ENCODE measurements around the gene CARD9. TPM values are rescaled to one million over a fixed set of nuclear protein-coding genes. Genes with fewer than 3 reads are reported as not detected.

The CARD9 gene
- polyA plus RNA-seq, 1 of the 3 experiments (the other 2 are of a cell fraction): 1.1 TPM

GRCh38 chr9:136370037-136370436 lies 3.4 kb downstream of the CARD9 start:
- Histone ChIP-seq H4K20me1 (ENCODE audit: insufficient read depth) (no peaks in the 10 kb centered on the region), H3K4me3 (ENCODE audit: low read depth in 2 of 2, low read length in 1 of 2) (no peak overlapping the region)
- CTCF ChIA-PET: interaction anchor here (1.4 to 1.7 kb wide), 2 partner anchors 23 to 31 kb away, joined by 3 read pairs; no protein-coding TSS in a partner anchor

More at GRCh38 chr9:136370037-136370436, 3.4 kb downstream of the CARD9 start:
- no CpG with 5 or more reads among the region's 19 CpGs for whole genome bisulfite sequencing (ENCODE audit: low lambda C conversion rate)
- no peak overlapping the region for H2AFZ ChIP-seq (ENCODE audit: low read depth)
- no peaks in the 10 kb centered on the region for H3K9me3 ChIP-seq
- no peaks in the 10 kb centered on the region for H3F3A ChIP-seq (replicated peaks; ENCODE audit: insufficient read depth)
- no peak overlapping the region for H3K4me2 ChIP-seq
- H3K9ac ChIP-seq: no peak overlapping the region
- H3K79me2 ChIP-seq (ENCODE audit: insufficient read depth): no peaks in the 10 kb centered on the region
- H3K4me1 ChIP-seq (ENCODE audit: control insufficient read depth in 1 of 2, insufficient read depth in 2 of 2, low read depth in 1 of 2, low read length in 1 of 2): peaks cover 0 to 40% of the 10 kb centered on the region in 2 experiments; a peak in 1 of 4 replicates
- H3K9me2 ChIP-seq: no peaks in the 10 kb centered on the region
- no peak for DNase-seq
- POLR2A ChIA-PET: no interaction called here
- no peak overlapping the region for H3K27ac ChIP-seq (ENCODE audit: low read depth in 2 of 2, low read length in 1 of 2)
- peaks cover 0 to 5% of the 10 kb centered on the region in 2 experiments for H3K36me3 ChIP-seq (replicated peaks in 1 of 2; ENCODE audit: control insufficient read depth in 1 of 2, insufficient read depth in 2 of 2, low read length in 1 of 2)
- no peaks in the 10 kb centered on the region for H3K27me3 ChIP-seq (ENCODE audit: insufficient read depth)
- TF ChIP-seq GATA2 (CRISPR knock-in tag; IDR thresholded peaks at IDR 0.05) (no peak), TAF1 (IDR thresholded peaks at IDR 0.05; ENCODE audit: borderline replicate concordance, low read depth, low read length) (no peak), TEAD4 (IDR thresholded peaks at IDR 0.05; ENCODE audit: borderline replicate concordance, insufficient read depth) (no peak), USF1 (IDR thresholded peaks at IDR 0.05; ENCODE audit: borderline replicate concordance, low read depth) (no peak), REST (IDR thresholded peaks at IDR 0.05; ENCODE audit: low read depth, low read length) (no peak), YY1 (IDR thresholded peaks at IDR 0.05; ENCODE audit: low read depth) (no peak), NFIC (IDR thresholded peaks at IDR 0.05; ENCODE audit: borderline replicate concordance) (no peak), CHD2 (IDR thresholded peaks at IDR 0.05; ENCODE audit: low read length, partially characterized antibody) (no peak), FOXM1 (IDR thresholded peaks at IDR 0.05; ENCODE audit: low read depth) (no peak), JUND (IDR thresholded peaks at IDR 0.05) (no peak), RXRA (IDR thresholded peaks at IDR 0.05; ENCODE audit: borderline replicate concordance, low read depth) (no peak), NRF1 (IDR thresholded peaks at IDR 0.05; ENCODE audit: low read depth, low read length) (no peak), GABPA (IDR thresholded peaks at IDR 0.05; ENCODE audit: low read depth) (no peak), ZBTB33 (IDR thresholded peaks at IDR 0.05; ENCODE audit: borderline replicate concordance, low read depth) (no peak)

Data from SK-N-SH (cell line).